RPMI7951 (cell line): ENCODE data around the gene IKZF3. TPM values are rescaled to one million over a fixed set of nuclear protein-coding genes. Genes with fewer than 3 reads are reported as not detected.
A peak's percentile ranks its signal among the peaks of the same experiment; 100 is the strongest.
"Not testable (repeated sequence)": the region's sequence is repeated elsewhere in the genome, so short reads cannot be mapped to it uniquely, and the experiment has no call there.

Experiments used
- DNase-seq: peaks from one replicate; pipeline ENCODE4 v3.0.0-alpha.2; 2012; ENCODE audit warnings: low read depth
- total RNA-seq: library from RNA; depleted of rRNA; stranded (reverse); fragments of >200 nt; shearing (Covaris generic); gene quantifications from 2 replicates; pipeline ENCODE4 v1.2.3, GENCODE V29; 2014

IKZF3 gene
- total RNA-seq, 1 experiment from 2014 or later: not detected

DNA sequence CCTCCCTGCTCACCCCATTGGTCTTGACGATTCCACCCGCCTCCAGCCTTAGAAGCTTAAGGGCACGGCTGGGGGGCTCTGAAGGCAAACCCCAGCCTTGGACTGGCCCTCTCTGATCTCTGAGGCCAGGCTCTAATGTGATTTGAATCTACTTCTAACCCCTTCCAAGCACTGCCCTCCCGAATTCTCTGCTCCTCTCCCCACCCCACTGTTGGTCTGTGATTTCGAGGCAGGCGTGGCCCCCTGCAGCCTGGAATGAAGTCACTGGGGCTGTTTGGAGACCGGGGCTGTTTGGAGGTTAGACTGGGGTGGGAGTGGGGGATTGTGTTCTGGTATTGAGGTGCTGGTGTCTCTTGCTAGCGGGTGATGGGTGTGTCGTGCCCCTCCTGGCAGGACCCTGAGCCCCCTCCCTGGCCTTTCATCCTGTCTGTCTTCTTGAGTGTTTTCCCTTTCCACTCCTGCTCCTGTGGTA lies 124.2 kb downstream of the IKZF3 start:
- no peak for DNase-seq

DNA sequence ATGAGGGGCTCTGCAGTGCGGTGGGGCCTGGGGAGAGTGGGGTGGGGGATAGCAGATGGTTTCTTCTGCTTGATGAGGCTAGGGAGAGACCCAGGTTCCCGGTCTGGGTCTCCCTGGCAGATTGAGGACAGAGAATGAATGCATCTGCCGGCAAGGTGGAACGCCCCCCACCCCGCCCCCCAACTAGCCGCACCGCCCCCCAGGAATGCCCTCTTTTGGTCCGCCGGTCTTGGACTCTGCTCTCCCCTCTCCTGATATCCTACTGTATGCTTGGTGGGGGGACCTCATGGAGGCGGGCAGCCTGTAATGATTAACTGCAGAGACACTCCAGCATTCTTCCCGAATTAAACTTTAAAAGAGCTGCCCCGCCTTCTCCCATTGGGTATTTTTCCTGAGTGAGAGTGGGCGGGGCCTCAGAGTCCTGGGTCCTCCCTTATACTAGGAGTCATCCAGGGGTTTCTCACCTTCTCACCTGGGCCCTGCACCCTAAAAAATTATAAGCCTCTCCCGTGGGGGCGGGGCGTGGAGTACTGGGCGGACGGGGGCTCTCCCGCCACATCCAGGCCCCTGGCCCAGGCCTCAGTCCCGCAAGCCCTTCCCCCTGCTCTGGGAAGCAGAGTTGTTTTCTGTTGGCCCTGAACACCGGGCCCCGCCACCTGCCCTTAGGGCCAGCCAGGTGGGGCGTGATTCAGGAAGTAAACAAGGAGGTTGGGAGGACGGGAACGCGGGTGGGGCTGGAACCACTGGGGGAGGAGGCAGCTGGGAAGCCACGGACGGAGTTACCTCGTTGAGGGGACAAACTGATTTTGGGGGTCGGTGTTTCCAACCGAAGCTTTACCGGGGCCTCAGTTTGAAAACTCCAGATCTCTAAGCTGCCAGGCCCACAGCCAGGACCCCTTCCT lies 124.9 kb downstream of the IKZF3 start:
- peak; percentile 21 for DNase-seq

DNA sequence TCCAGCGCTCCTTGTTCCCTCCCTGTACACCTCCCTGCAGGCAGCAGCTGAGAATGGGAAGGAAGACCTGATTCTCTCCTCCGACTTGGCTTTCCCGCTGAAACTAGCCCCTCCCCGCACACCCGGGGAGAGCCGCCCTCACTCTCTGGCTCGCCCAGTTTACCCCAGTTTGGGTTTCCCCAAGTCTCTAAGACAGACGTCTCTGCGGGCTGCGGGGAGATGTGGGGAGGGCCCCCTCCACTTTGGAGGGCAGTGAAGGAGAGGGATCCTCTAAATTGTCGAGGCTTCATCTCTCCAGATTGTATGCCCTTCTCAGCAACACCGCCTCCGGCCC lies 125.6 kb downstream of the IKZF3 start:
- no peak for DNase-seq

- DNase-seq: no peak
Observed at GRCh38 chr17:39737760-39738567, 126.1 kb downstream of the IKZF3 start, which contains the start of gene GRB7. Gene GRB7, plus strand, starts transcription at chr17:39737938. Its CDS starts 4,364 bp downstream, at chr17:39742302.

DNA sequence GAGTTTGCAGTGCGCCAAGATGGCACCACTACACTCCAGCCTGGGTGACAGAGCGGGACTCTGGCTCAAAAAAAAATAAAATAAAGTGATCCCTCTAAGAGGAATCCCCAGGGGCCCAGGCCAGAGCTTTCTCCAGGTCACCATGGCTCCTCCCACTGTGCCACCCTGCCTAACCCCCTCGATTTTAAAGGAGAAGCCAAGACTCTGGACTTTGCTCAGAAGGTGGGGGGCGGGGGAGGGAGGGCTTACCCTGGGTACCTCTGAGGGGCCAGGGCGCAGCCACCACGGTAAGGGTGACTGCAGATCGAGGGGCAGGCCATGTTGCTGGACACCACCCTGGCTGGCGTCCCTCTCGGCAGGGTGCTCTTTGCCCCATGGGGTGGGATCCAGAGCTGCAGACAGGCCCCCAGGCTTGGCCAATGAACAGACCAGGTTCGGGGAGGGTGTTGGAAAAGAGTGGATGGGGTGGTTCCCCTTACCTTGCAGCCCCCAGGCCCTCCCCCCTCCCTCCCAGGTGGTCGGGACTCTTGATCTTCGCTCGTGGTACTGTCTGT lies 126.8 kb downstream of the IKZF3 start:
- no peak for DNase-seq

GRCh38 chr17:39736319-39737165 lies 127.6 kb downstream of the IKZF3 start:
- peak; percentile 32 for DNase-seq

DNA sequence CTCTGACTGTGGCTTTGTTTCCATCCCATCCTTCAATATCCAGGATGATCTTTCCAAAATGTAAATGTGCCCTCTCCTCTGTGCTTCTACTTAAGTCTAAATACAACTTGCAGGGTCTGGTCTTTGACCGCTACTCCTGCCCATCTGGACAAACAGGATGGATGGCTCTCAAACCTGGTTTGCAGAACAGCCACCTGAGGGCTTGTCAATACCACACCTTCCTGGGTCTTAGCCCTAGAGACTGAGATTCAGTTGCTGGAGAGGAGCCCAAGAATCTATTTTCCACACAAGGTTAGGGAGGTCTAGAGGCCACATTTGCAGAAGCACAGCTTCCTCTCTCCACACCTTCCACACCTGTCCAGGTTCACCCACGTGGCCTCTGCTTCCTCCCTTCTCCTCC lies 128.2 kb downstream of the IKZF3 start:
- no peak for DNase-seq

GRCh38 chr17:39732586-39732985 lies 131.5 kb downstream of the IKZF3 start:
- no peak for DNase-seq

- DNase-seq: peak; percentile 70
Observed at GRCh38 chr17:39730095-39730921, 133.8 kb downstream of the IKZF3 start, which contains the start of gene MIEN1. Gene MIEN1, minus strand, starts transcription at chr17:39730532. Its CDS starts 37 bp downstream, at chr17:39730495.

- no peak for DNase-seq
Observed at GRCh38 chr17:39729280-39729851, 134.7 kb downstream of the IKZF3 start.

DNA sequence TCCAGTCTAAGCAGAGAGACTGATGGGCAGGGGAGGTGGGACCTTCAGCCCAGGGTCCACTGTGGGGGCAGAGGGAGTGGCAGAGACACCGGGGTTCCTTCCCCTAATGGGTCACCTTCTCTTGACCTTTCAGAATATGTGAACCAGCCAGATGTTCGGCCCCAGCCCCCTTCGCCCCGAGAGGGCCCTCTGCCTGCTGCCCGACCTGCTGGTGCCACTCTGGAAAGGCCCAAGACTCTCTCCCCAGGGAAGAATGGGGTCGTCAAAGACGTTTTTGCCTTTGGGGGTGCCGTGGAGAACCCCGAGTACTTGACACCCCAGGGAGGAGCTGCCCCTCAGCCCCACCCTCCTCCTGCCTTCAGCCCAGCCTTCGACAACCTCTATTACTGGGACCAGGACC lies 136.6 kb downstream of the IKZF3 start:
- no peak for DNase-seq

DNA sequence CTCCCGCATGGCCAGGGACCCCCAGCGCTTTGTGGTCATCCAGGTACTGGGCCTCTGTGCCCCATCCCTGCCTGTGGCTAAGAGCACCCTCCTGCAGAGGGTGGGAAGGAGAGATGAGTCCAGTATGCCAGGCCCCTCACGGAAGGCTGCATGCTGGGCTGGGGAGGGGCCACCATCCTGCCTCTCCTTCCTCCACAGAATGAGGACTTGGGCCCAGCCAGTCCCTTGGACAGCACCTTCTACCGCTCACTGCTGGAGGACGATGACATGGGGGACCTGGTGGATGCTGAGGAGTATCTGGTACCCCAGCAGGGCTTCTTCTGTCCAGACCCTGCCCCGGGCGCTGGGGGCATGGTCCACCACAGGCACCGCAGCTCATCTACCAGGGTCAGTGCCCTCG lies 137.5 kb downstream of the IKZF3 start:
- no peak for DNase-seq

DNA sequence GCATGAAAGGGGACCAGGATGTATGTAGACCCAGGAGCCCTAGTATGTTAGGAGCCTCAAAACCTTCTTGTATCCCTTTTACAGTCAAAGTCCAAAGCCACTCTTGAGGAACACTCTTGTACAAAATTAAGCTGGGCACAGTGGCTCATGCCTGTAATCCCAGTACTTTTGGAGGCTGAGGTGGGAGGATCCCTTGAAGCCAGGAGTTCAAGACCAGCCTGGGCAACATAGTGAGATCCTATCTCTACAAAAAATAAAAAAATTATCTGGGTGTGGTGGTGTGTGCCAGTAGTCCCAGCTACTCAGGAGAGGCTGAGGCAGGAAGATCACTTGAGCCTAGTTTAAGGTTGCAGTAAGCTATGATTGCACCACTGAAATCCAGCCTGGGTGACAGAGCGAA lies 138.2 kb downstream of the IKZF3 start:
- DNase-seq: not testable (repeated sequence)

- DNase-seq: no peak
Observed at GRCh38 chr17:39724731-39725130, 139.4 kb downstream of the IKZF3 start.

- DNase-seq: no peak
Observed at GRCh38 chr17:39722965-39723848, 140.9 kb downstream of the IKZF3 start.

DNA sequence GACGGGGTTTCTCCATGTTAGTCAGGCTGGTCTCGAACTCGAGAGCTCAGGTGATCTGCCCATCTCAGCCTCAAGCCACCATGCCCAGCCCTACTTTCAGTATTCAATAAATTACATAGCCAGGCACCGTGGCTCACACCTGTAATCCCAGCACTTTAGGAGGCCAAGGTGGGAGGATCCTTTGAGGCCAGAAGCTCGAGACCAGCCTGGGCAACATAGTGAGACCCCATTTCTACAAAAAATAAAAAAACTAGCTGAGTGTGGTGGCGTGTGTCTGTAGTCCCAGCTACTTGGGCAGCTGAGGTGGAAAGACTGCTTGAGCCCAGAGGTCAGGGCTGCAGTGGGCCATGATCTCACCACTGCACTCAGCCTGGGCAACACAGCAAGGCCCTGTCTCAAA lies 142.0 kb downstream of the IKZF3 start:
- DNase-seq: no peak

- no peak for DNase-seq
Observed at GRCh38 chr17:39719563-39720355, 144.4 kb downstream of the IKZF3 start.

- no peak for DNase-seq
Observed at GRCh38 chr17:39717660-39718059, 146.5 kb downstream of the IKZF3 start.
